Tibial artery (tissue), 4 donors: ENCODE results near the gene PDCD1.

Experiments used
- DNase-seq, 2 donors: peaks; one replicate each; pipeline ENCODE4 v3.0.0-alpha.2; 2019
- H3K27ac ChIP-seq, 2 donors: fragments of 200-600 bp; sonication (generic) in 1 of 2; 1 replicate in 1 of 2; 2 replicates in 1 of 2; pipeline ENCODE4 v1.5.1; 2018 to 2019; ENCODE audit warnings: mild to moderate bottlenecking in 1 of 2
- H3K27me3 ChIP-seq, 2 donors: fragments of 200-600 bp; sonication (generic) in 1 of 2; one replicate each; pipeline versions ENCODE4 v1.5.1 to v1.6.0; 2016 to 2019
- H3K36me3 ChIP-seq, 3 donors: fragments of 200-600 bp; sonication (generic) in 2 of 3; one replicate each; pipeline ENCODE4 v1.5.1; 2016 to 2019; ENCODE audit warnings: mild to moderate bottlenecking in 2 of 3
- H3K4me1 ChIP-seq, 4 donors: fragments of 200-600 bp; sonication (generic) in 2 of 4; 1 replicate in 3 of 4; 2 replicates in 1 of 4; pipeline ENCODE4 v1.5.1; 2016 to 2019
- H3K4me3 ChIP-seq, 2 donors: fragments of 200-600 bp; sonication (generic) in 1 of 2; 1 replicate in 1 of 2; 2 replicates in 1 of 2; pipeline ENCODE4 v1.5.1; 2018 to 2019; ENCODE audit warnings: mild to moderate bottlenecking in 2 of 2
- H3K9me3 ChIP-seq, 3 donors: fragments of 200-600 bp; sonication (generic) in 1 of 3; one replicate each; pipeline ENCODE4 v1.5.1; 2016 to 2019
- intact Hi-C: fragments of 100-400 bp; cut with DNase I; formaldehyde crosslinking; loops from one replicate; pipeline ENCODE4 v1.15.0; 2023; ENCODE audit warnings: low total_unique reads
- TF ChIP-seq, protein P1 (sequence below), 2 experiments: fragments of 200-600 bp in 1 of 2; fragments of 450-650 bp in 1 of 2; IDR thresholded peaks; one replicate each; pipeline ENCODE4 v1.5.1; 2017 to 2019; ENCODE audit warnings: antibody characterized with exemption in 2 of 2, mild to moderate bottlenecking in 1 of 2, moderate library complexity in 1 of 2

PDCD1 gene

GRCh38 chr2:241862775-241863535 lies 4.3 kb upstream of the PDCD1 start:
- peaks cover 0 to 22% (median 13%) of the 10 kb centered on the region in 4 donors for H3K4me1 ChIP-seq
- peaks cover 0 to 93% of the 10 kb centered on the region in 2 donors for H3K27me3 ChIP-seq
- DNase-seq, result no peak
- no peak overlapping the region for H3K4me3 ChIP-seq
- H3K36me3 ChIP-seq, result no peaks in the 10 kb centered on the region
- TF ChIP-seq, protein P1, sequence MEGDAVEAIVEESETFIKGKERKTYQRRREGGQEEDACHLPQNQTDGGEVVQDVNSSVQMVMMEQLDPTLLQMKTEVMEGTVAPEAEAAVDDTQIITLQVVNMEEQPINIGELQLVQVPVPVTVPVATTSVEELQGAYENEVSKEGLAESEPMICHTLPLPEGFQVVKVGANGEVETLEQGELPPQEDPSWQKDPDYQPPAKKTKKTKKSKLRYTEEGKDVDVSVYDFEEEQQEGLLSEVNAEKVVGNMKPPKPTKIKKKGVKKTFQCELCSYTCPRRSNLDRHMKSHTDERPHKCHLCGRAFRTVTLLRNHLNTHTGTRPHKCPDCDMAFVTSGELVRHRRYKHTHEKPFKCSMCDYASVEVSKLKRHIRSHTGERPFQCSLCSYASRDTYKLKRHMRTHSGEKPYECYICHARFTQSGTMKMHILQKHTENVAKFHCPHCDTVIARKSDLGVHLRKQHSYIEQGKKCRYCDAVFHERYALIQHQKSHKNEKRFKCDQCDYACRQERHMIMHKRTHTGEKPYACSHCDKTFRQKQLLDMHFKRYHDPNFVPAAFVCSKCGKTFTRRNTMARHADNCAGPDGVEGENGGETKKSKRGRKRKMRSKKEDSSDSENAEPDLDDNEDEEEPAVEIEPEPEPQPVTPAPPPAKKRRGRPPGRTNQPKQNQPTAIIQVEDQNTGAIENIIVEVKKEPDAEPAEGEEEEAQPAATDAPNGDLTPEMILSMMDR (IDR thresholded peaks at IDR 0.05), result no peak
- no peaks in the 10 kb centered on the region for H3K9me3 ChIP-seq
- intact Hi-C loops, result no loop called here
- H3K27ac ChIP-seq, result no peak overlapping the region

- Histone ChIP-seq H3K4me3 (no peak overlapping the region), H3K36me3 (no peaks in the 10 kb centered on the region), H3K27me3 (peaks cover 0 to 93% of the 10 kb centered on the region in 2 donors), H3K27ac (no peak overlapping the region), H3K9me3 (no peaks in the 10 kb centered on the region), H3K4me1 (peaks cover 0 to 22% (median 13%) of the 10 kb centered on the region in 4 donors)
- DNase-seq, result no peak
- TF ChIP-seq, protein P1 (IDR thresholded peaks at IDR 0.05), result no peak
- intact Hi-C loops, result no loop called here
Measured at GRCh38 chr2:241862093-241862492, 3.4 kb upstream of the PDCD1 start.

- H3K36me3 ChIP-seq, result no peaks in the 10 kb centered on the region
- intact Hi-C loops, result no loop called here
- TF ChIP-seq, protein P1 (IDR thresholded peaks at IDR 0.05), result no peak
- no peak overlapping the region for H3K27ac ChIP-seq
- H3K9me3 ChIP-seq, result no peaks in the 10 kb centered on the region
- peaks cover 0 to 88% of the 10 kb centered on the region in 2 donors for H3K27me3 ChIP-seq
- H3K4me1 ChIP-seq, result peaks cover 0 to 22% (median 10%) of the 10 kb centered on the region in 4 donors
- no peak for DNase-seq
- no peak overlapping the region for H3K4me3 ChIP-seq
Measured at GRCh38 chr2:241861264-241861663, 2.6 kb upstream of the PDCD1 start.

DNA sequence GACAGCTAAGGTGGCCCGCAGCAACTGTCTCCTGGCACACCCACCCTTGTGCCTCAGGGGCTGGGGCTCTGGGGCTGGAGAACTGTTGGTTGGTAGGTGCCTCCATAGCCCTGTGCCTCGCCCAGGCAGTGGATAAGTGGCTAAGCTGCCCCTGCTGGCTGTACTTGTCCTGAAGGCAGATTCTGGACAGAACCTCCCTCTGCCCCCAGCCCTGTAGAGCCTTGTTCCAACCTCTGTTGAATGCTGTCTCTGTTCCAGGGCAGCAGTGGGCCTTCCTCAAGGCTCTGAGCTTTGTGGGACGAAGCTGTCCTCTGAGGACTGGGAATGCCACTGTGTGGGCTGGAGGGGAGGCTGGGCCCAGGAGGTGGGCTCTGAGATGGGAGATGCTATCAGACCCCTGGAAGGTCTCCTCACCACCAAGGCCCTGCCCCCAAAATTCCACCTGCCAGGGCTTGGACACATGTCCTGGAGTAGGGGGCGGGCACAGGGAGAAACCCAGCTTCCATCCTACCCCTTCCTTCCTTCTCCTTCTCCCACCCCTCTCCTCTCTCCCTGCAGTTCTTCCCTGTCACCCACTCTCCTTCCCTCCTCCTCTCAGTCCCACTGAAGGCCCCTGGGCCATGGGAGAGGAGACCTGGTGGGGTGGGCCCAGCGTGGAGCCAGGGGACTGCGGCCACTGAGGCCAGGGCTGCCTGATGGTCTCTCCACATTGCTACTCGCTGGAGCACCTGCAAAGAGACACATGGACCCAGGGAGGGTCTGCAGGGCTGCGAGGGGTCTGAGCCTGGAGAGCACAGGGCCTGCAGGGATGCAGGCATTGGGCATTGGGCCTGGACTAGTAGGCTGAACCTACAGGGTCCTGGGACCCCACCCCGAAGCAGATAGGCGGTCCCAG lies 1.7 kb upstream of the PDCD1 start:
- TF ChIP-seq, protein P1 (IDR thresholded peaks at IDR 0.05), result no peak
- H3K4me1 ChIP-seq, result peaks cover 0 to 22% (median 10%) of the 10 kb centered on the region in 4 donors
- H3K9me3 ChIP-seq, result no peaks in the 10 kb centered on the region
- peaks cover 0 to 82% of the 10 kb centered on the region in 2 donors for H3K27me3 ChIP-seq
- DNase-seq, result no peak
- no peaks in the 10 kb centered on the region for H3K36me3 ChIP-seq
- H3K27ac ChIP-seq, result peak overlapping the region; percentile 56 to 63
- intact Hi-C loops, result no loop called here
- H3K4me3 ChIP-seq, result peak overlapping the region; percentile 16 to 24

DNA sequence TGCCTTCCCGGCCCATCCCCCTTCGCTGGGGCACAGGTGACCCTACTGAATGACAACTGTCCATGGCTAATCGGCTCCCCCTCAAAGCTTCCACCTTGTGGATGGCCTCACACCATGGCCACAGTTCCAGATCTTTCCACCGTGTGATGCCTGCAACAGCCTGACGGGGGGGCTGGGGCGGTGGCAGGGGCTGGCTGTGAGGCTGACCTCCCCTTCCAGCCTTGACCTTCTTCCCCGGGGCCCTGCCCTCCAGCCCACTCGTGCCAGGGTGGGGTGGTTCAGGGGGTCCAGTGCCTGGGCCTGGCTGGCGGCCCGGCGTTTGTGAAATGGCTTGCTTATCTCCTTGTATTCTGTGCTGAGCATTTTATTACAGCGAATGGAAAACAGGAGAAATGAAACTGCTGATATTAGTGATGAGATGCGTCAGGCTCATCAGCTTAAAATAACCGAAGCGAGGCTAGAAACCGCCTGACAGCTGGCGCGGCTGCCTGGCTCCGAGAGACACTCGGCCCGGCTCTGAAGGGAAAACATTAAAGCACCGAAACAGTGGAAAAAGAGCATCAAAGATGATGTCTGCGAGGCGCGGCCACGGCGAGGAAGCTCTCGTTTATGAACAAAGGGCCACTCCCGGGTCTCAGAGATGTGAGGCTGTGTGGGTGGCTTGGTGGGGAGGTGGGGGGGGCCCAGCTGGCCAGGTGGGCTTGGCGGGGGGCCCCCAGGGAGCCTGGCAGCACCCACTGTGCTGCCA lies 916 bp upstream of the PDCD1 start:
- TF ChIP-seq, protein P1 (IDR thresholded peaks at IDR 0.05), result no peak
- Histone ChIP-seq H3K27me3 (peaks cover 0 to 82% of the 10 kb centered on the region in 2 donors), H3K36me3 (no peaks in the 10 kb centered on the region), H3K27ac (peak overlapping the region; percentile 56 to 63), H3K4me3 (peak overlapping the region; percentile 16 to 24), H3K9me3 (no peaks in the 10 kb centered on the region), H3K4me1 (peaks cover 0 to 22% (median 10%) of the 10 kb centered on the region in 4 donors)
- peak; percentile 72 to 80 for DNase-seq
- intact Hi-C loops, result no loop called here
